ENCODE measurements around the gene RNASE4. TPM values are rescaled to one million over a fixed set of nuclear protein-coding genes. Genes with fewer than 3 reads are reported as not detected.

The RNASE4 gene
- total RNA-seq, 1 experiment from 2014 or later = 3.9 TPM

DNA sequence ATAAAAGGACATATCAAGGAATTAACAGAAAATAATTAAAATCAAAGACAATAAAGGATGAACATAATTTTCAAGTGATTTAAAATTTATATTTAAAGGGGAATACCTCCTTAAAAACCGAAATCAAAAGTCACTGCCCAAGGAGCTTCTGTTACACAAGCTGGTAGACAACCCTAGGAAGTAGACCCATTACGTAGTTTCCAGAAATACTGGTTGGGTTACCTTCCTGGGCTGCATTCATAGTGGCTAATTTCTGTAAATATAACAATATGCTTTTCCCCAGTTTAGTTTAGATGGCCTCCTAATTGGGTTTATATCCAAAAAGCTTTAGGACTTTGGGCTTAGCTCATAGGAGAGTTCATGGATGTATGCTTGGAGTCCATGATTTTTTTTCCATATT is 59.2 kb downstream of the RNASE4 start:
- RAD21 ChIA-PET (ENCODE audit: low non-redundant PET in 1 of 2, low total read pairs in 2 of 2, uncharacterized antibody in 2 of 2, unreplicated experiment in 2 of 2) = no interaction called here
- DNase-seq (ENCODE audit: low read depth, low spot score) (no peak), ATAC-seq (no peak)
- POLR2A ChIA-PET = no interaction called here
- intact Hi-C loops (cut with micrococcal nuclease) = no loop called here
- Histone ChIP-seq H3K79me2 (ENCODE audit: insufficient read depth, low read length) (no peaks in the 10 kb centered on the region), H2AFZ (ENCODE audit: low read depth, low read length, poor library complexity, severe bottlenecking) (no peak overlapping the region), H3K27ac (ENCODE audit: low read depth, low read length) (no peak overlapping the region), H3K9me2 (ENCODE audit: insufficient read depth) (no peaks in the 10 kb centered on the region), H3K36me3 (ENCODE audit: control insufficient read depth in 1 of 2, insufficient read depth in 2 of 2, low read length in 2 of 2) (no peaks in the 10 kb centered on the region), H3K9me3 (ENCODE audit: control insufficient read depth in 1 of 2, insufficient read depth in 1 of 2, low read depth in 1 of 2, low read length in 2 of 2) (no peaks in the 10 kb centered on the region), H3K4me3 (replicated peaks in 1 of 2; ENCODE audit: low read depth in 1 of 2, low read length in 2 of 2) (no peak overlapping the region), H3K4me1 (ENCODE audit: control insufficient read depth in 1 of 2, insufficient read depth in 2 of 2, low read length in 2 of 2) (no peaks in the 10 kb centered on the region), H3K9ac (ENCODE audit: low read length) (no peak overlapping the region), H3K27me3 (ENCODE audit: insufficient read depth, low read length) (no peaks in the 10 kb centered on the region), H3K4me2 (ENCODE audit: low read length) (no peak overlapping the region), H4K20me1 (ENCODE audit: insufficient read depth) (no peaks in the 10 kb centered on the region)
- TF ChIP-seq POLR2A (IDR thresholded peaks at IDR 0.05; ENCODE audit: borderline replicate concordance, extremely low read depth, insufficient read depth, insufficient read length) (no peak), SIN3A (IDR thresholded peaks at IDR 0.05; ENCODE audit: low read depth) (no peak), JUND (IDR thresholded peaks at IDR 0.05) (no peak), FOSL1 (IDR thresholded peaks at IDR 0.05; ENCODE audit: low read depth) (no peak), POLR2AphosphoS5 (IDR thresholded peaks at IDR 0.05; ENCODE audit: low read depth, low read length) (no peak), RAD21 (IDR thresholded peaks at IDR 0.05; ENCODE audit: low read depth) (no peak), SRF (IDR thresholded peaks at IDR 0.05; ENCODE audit: low read depth) (no peak), EZH2phosphoT487 (IDR thresholded peaks at IDR 0.05; ENCODE audit: borderline replicate concordance) (no peak), TCF7L2 (IDR thresholded peaks at IDR 0.05; ENCODE audit: borderline replicate concordance, extremely low read depth, insufficient read depth, insufficient read length) (no peak), SP1 (IDR thresholded peaks at IDR 0.05; ENCODE audit: low read depth) (no peak)
- TF ChIP-seq, protein P1, sequence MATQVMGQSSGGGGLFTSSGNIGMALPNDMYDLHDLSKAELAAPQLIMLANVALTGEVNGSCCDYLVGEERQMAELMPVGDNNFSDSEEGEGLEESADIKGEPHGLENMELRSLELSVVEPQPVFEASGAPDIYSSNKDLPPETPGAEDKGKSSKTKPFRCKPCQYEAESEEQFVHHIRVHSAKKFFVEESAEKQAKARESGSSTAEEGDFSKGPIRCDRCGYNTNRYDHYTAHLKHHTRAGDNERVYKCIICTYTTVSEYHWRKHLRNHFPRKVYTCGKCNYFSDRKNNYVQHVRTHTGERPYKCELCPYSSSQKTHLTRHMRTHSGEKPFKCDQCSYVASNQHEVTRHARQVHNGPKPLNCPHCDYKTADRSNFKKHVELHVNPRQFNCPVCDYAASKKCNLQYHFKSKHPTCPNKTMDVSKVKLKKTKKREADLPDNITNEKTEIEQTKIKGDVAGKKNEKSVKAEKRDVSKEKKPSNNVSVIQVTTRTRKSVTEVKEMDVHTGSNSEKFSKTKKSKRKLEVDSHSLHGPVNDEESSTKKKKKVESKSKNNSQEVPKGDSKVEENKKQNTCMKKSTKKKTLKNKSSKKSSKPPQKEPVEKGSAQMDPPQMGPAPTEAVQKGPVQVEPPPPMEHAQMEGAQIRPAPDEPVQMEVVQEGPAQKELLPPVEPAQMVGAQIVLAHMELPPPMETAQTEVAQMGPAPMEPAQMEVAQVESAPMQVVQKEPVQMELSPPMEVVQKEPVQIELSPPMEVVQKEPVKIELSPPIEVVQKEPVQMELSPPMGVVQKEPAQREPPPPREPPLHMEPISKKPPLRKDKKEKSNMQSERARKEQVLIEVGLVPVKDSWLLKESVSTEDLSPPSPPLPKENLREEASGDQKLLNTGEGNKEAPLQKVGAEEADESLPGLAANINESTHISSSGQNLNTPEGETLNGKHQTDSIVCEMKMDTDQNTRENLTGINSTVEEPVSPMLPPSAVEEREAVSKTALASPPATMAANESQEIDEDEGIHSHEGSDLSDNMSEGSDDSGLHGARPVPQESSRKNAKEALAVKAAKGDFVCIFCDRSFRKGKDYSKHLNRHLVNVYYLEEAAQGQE (IDR thresholded peaks at IDR 0.05; ENCODE audit: low read depth) = no peak
- TF ChIP-seq, protein P2, sequence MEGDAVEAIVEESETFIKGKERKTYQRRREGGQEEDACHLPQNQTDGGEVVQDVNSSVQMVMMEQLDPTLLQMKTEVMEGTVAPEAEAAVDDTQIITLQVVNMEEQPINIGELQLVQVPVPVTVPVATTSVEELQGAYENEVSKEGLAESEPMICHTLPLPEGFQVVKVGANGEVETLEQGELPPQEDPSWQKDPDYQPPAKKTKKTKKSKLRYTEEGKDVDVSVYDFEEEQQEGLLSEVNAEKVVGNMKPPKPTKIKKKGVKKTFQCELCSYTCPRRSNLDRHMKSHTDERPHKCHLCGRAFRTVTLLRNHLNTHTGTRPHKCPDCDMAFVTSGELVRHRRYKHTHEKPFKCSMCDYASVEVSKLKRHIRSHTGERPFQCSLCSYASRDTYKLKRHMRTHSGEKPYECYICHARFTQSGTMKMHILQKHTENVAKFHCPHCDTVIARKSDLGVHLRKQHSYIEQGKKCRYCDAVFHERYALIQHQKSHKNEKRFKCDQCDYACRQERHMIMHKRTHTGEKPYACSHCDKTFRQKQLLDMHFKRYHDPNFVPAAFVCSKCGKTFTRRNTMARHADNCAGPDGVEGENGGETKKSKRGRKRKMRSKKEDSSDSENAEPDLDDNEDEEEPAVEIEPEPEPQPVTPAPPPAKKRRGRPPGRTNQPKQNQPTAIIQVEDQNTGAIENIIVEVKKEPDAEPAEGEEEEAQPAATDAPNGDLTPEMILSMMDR (IDR thresholded peaks at IDR 0.05 in 2 of 3, conservative IDR thresholded peaks at IDR 0.05 in 1 of 3; ENCODE audit: borderline replicate concordance in 1 of 3, insufficient read depth in 1 of 3, low read depth in 2 of 3, low read length in 2 of 3) = no peak
- TF ChIP-seq, protein P3, sequence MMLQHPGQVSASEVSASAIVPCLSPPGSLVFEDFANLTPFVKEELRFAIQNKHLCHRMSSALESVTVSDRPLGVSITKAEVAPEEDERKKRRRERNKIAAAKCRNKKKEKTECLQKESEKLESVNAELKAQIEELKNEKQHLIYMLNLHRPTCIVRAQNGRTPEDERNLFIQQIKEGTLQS (IDR thresholded peaks at IDR 0.05) = no peak
- CTCF ChIA-PET = no interaction called here
- BruUV-seq (replicated peaks) = no TSS peak
